ENCODE results near the gene IL4. TPM values are rescaled to one million over a fixed set of nuclear protein-coding genes. Genes with fewer than 3 reads are reported as not detected.
A peak's percentile ranks its signal among the peaks of the same experiment; 100 is the strongest.

Gene IL4
- total and polyA plus RNA-seq, 9 of the 15 experiments (the other 6 are each of a cell fraction or from before 2014, with no cell fraction given): 0.22 to 0.62 TPM; not detected in 7

DNA sequence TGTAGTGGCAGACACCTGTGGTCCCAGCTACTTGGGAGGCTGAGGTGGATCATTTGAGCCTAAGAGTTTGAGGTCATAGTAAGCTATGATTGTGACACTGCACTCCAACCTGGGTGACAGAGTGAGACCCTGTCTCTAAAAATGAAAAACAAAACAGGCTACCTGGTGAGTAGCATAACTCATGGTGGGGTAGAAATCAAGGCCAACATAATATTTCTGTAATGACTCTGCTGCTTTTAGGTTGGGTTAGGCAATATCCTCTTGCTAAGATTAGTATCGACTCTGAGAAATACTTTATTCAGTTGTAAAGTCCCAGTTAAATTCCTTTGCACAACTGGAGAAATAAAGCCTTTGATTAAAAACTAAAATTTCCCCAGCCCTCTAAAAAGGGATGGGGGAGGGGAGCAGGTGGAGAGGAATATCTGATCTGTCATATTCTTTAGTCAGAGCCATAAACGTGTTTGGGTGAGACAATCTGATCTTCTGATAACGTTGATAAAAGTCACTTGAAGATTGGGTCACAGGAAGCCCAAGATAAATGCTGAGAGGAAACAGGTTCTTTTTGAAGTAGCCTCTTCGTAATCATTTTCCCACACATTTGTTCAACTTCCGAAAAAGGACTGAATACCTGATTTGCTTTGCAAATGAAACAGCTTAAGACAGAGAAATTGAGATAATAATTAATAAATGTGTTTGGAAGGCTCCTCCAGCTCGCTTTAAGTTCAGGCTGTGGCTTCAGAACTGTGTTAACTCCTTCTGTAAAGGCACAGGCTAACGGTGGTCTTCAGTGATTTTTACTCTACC, 14.9 kb downstream of the IL4 start (continued):
- no peak for TF ChIP-seq ZNF449 (CRISPR knock-in tag; IDR thresholded peaks at IDR 0.05)
- no peak for TF ChIP-seq MYC (IDR thresholded peaks at IDR 0.05; ENCODE audit: low read depth, low read length)
- TF ChIP-seq MYC (CRISPR knock-in tag; IDR thresholded peaks at IDR 0.05; ENCODE audit: borderline replicate concordance, low read depth): no peak
- 0 out of 2 replicates have a peak, but pooled peaks have one; percentile 16 for TF ChIP-seq ATF7 (IDR thresholded peaks at IDR 0.05)
- TF ChIP-seq ETV1 (tag; conservative IDR thresholded peaks at IDR 0.05; ENCODE audit: low read depth): no peak
- no peak for TF ChIP-seq ZNF184 (CRISPR knock-in tag; IDR thresholded peaks at IDR 0.05)
- no peak for TF ChIP-seq ZNF589 (CRISPR knock-in tag; IDR thresholded peaks at IDR 0.05; ENCODE audit: low read depth)
- TF ChIP-seq ZFX (CRISPR knock-in tag; IDR thresholded peaks at IDR 0.05): no peak
- TF ChIP-seq ZNF592 (IDR thresholded peaks at IDR 0.05): no peak
- TF ChIP-seq HINFP (tag; conservative IDR thresholded peaks at IDR 0.05; ENCODE audit: low read depth): no peak
- TF ChIP-seq RAD21 (CRISPR knock-in tag; conservative IDR thresholded peaks at IDR 0.05 in 1 of 2, IDR thresholded peaks at IDR 0.05 in 1 of 2): no peak
- TF ChIP-seq, protein P1, sequence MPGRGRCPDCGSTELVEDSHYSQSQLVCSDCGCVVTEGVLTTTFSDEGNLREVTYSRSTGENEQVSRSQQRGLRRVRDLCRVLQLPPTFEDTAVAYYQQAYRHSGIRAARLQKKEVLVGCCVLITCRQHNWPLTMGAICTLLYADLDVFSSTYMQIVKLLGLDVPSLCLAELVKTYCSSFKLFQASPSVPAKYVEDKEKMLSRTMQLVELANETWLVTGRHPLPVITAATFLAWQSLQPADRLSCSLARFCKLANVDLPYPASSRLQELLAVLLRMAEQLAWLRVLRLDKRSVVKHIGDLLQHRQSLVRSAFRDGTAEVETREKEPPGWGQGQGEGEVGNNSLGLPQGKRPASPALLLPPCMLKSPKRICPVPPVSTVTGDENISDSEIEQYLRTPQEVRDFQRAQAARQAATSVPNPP (IDR thresholded peaks at IDR 0.05; ENCODE audit: borderline replicate concordance, insufficient read depth, insufficient read length): no peak
- peak; percentile 32; the same call in 1 of the 2 replicates for TF ChIP-seq FOSL1 (tag; conservative IDR thresholded peaks at IDR 0.05)
- TF ChIP-seq, protein P2, sequence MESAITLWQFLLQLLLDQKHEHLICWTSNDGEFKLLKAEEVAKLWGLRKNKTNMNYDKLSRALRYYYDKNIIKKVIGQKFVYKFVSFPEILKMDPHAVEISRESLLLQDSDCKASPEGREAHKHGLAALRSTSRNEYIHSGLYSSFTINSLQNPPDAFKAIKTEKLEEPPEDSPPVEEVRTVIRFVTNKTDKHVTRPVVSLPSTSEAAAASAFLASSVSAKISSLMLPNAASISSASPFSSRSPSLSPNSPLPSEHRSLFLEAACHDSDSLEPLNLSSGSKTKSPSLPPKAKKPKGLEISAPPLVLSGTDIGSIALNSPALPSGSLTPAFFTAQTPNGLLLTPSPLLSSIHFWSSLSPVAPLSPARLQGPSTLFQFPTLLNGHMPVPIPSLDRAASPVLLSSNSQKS (CRISPR knock-in tag; IDR thresholded peaks at IDR 0.05): no peak
- TF ChIP-seq, protein P3, sequence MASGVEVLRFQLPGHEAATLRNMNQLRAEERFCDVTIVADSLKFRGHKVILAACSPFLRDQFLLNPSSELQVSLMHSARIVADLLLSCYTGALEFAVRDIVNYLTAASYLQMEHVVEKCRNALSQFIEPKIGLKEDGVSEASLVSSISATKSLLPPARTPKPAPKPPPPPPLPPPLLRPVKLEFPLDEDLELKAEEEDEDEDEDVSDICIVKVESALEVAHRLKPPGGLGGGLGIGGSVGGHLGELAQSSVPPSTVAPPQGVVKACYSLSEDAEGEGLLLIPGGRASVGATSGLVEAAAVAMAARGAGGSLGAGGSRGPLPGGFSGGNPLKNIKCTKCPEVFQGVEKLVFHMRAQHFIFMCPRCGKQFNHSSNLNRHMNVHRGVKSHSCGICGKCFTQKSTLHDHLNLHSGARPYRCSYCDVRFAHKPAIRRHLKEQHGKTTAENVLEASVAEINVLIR (CRISPR knock-in tag; IDR thresholded peaks at IDR 0.05): no peak

Data from K562 (cell line).